Left ventricle myocardium inferior (tissue), 1 donor: ENCODE results near the gene TMEFF1. TPM values are rescaled to one million over a fixed set of nuclear protein-coding genes. Genes with fewer than 3 reads are reported as not detected.

ENCODE experiments used
- DNase-seq: peaks from one replicate; pipeline ENCODE4 v3.0.0-alpha.2; 2020
- H3K27ac ChIP-seq: fragments of 200-600 bp; replicated peaks from 2 replicates; pipeline ENCODE4 v1.8.0; 2021
- H3K27me3 ChIP-seq: fragments of 200-600 bp; 2 replicates; pipeline ENCODE4 v1.8.0; 2021; ENCODE audit warnings: low read depth
- H3K36me3 ChIP-seq: fragments of 200-600 bp; 2 replicates; pipeline ENCODE4 v1.8.0; 2021
- H3K4me1 ChIP-seq: fragments of 200-600 bp; 2 replicates; pipeline ENCODE4 v1.8.0; 2021
- H3K4me3 ChIP-seq: fragments of 200-600 bp; 2 replicates; pipeline ENCODE4 v1.8.0; 2021; ENCODE audit warnings: mild to moderate bottlenecking, moderate library complexity
- H3K9me3 ChIP-seq: fragments of 200-600 bp; replicated peaks from 2 replicates; pipeline ENCODE4 v1.8.0; 2021
- intact Hi-C: fragments of 100-400 bp; cut with micrococcal nuclease; formaldehyde crosslinking; loops from one replicate; pipeline ENCODE4 v1.11.0; 2022
- total RNA-seq: library from RNA; stranded (reverse); fragmentation: NEBNext Ultra II Directional; extraction: Animal tissue kit (Norgen Biotek cat#: 25700); gene quantifications from one replicate; pipeline ENCODE4 v1.2.1, GENCODE V29; 2021
- TF ChIP-seq, protein P1 (sequence below): fragments of 200-600 bp; IDR thresholded peaks from 2 replicates; pipeline ENCODE4 v1.8.0; 2021; ENCODE audit warnings: antibody characterized with exemption, mild to moderate bottlenecking, borderline replicate concordance
- donor health status: DM: no; HTN: yes; CAD: no; lungs with severe emphysema.

Gene TMEFF1
- total RNA-seq, 1 donor from 2014 or later, result not detected

DNA sequence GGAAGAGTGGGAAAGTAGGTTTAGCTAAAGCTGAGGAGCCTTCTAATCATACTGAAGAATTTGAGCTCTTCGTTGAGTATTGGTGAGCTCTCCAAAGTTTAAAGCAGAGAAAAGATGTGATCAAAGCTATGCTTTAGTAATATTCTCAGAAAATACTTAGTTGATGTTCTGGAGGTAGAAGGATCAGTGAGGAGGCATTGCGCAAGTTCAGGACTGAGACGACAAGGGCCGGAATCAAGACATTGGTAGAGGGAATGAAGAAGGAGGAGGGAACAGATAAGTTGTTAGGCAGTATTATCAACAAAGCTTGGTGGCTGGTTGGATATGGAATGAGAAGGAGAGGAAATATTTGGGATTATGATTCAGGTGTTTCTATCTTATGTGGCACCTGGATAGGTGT is 112.0 kb downstream of the TMEFF1 start:
- Histone ChIP-seq H3K36me3 (peaks cover 8% of the 10 kb centered on the region), H3K4me3 (no peak overlapping the region), H3K27me3 (no peaks in the 10 kb centered on the region), H3K4me1 (peaks cover 36% of the 10 kb centered on the region), H3K27ac (no peak overlapping the region), H3K9me3 (no peaks in the 10 kb centered on the region)
- no peak for DNase-seq
- intact Hi-C loops, result no loop called here
- TF ChIP-seq, protein P1, sequence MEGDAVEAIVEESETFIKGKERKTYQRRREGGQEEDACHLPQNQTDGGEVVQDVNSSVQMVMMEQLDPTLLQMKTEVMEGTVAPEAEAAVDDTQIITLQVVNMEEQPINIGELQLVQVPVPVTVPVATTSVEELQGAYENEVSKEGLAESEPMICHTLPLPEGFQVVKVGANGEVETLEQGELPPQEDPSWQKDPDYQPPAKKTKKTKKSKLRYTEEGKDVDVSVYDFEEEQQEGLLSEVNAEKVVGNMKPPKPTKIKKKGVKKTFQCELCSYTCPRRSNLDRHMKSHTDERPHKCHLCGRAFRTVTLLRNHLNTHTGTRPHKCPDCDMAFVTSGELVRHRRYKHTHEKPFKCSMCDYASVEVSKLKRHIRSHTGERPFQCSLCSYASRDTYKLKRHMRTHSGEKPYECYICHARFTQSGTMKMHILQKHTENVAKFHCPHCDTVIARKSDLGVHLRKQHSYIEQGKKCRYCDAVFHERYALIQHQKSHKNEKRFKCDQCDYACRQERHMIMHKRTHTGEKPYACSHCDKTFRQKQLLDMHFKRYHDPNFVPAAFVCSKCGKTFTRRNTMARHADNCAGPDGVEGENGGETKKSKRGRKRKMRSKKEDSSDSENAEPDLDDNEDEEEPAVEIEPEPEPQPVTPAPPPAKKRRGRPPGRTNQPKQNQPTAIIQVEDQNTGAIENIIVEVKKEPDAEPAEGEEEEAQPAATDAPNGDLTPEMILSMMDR, result no peak

DNA sequence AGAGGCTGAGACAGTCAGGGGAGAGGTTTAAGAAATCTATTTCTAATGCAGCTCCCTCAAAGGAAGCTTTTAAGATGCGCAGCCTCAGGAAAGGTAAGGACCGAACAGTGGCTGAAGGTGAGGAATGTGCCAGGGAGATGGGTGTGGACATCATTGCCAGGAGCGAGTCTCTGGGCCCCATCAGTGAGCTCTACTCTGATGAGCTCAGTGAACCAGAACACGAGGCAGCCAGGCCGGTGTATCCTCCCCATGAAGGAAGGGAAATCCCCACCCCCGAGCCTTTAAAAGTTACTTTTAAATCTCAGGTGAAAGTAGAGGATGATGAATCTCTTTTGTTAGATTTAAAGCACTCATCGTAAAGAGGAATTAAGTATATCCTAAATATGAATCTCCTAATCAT is 113.1 kb downstream of the TMEFF1 start:
- Histone ChIP-seq H3K27ac (no peak overlapping the region), H3K4me3 (no peak overlapping the region), H3K9me3 (no peaks in the 10 kb centered on the region), H3K36me3 (peaks cover 8% of the 10 kb centered on the region), H3K27me3 (no peaks in the 10 kb centered on the region), H3K4me1 (peaks cover 36% of the 10 kb centered on the region)
- DNase-seq, result no peak
- intact Hi-C loops, result no loop called here
- TF ChIP-seq, protein P1, result no peak

DNA sequence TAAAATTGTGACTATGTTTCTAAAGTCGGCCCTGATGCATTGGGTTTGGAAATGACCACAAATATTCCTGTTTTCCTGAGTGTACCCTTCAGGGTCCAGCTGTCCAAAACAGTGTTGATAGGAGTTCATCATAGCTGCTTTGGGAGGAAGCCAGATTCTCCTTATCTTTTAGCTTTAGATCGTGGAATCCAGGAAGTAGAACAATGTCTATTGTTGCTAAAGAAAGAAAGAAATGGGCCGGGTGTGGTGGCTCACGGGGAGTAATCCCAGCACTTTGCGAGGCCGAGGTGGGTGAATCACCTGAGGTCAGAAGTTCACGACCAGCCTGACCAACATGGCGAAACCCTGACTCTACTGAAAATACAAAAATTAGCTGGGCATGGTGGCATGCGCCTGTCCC is 114.4 kb downstream of the TMEFF1 start:
- intact Hi-C loops, result no loop called here
- H3K36me3 ChIP-seq, result peaks cover 8% of the 10 kb centered on the region
- TF ChIP-seq, protein P1, result no peak
- no peak overlapping the region for H3K4me3 ChIP-seq
- peaks cover 34% of the 10 kb centered on the region for H3K4me1 ChIP-seq
- no peak for DNase-seq
- peak overlapping the region; percentile 9 for H3K27ac ChIP-seq
- H3K9me3 ChIP-seq, result no peaks in the 10 kb centered on the region
- no peaks in the 10 kb centered on the region for H3K27me3 ChIP-seq

DNA sequence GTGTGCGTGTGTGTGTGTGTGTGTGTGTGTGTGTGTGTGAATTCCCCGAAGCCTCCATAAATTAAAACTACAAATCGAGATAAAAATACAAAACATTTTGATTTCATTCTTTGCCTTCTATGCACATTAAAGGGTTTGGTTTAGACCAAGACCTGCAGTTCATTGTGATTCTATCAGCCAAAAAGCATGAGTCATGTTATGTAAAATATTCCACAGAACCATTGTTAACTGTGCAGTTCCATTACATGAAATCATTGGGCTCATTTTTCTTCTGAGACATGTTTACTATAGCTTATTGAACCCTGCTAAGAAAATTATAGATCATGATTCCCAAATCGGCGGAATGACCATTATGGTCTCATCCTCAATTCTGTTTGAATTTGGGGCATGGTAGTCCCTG is 116.6 kb downstream of the TMEFF1 start:
- Histone ChIP-seq H3K27me3 (no peaks in the 10 kb centered on the region), H3K9me3 (no peaks in the 10 kb centered on the region), H3K4me1 (peaks cover 14% of the 10 kb centered on the region), H3K36me3 (peaks cover 8% of the 10 kb centered on the region), H3K27ac (no peak overlapping the region), H3K4me3 (no peak overlapping the region)
- TF ChIP-seq, protein P1, result no peak
- intact Hi-C loops, result no loop called here
- DNase-seq, result no peak

DNA sequence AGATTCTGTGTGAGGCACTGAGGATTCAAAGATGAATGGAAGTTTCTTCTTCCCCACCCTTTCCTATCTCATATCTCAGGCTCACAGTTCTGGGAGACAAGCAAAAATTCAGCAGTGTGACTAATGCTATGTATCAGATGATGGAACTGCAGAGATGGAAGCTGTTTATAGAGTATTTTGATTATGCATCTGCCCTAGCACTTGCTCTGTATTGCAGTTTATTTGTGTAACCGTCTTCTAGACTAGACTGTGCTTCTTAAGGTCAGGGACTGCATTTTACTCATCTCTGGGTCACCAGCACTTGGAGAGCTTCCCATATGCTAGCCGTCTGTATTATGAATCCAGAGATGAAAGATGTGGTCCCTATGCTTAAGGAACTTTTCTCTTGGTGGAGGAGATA is 117.5 kb downstream of the TMEFF1 start:
- H3K4me3 ChIP-seq, result no peak overlapping the region
- no peak for DNase-seq
- H3K4me1 ChIP-seq, result peaks cover 16% of the 10 kb centered on the region
- intact Hi-C loops, result no loop called here
- H3K9me3 ChIP-seq, result no peaks in the 10 kb centered on the region
- TF ChIP-seq, protein P1, result no peak
- H3K27ac ChIP-seq, result no peak overlapping the region
- H3K36me3 ChIP-seq, result peaks cover 8% of the 10 kb centered on the region
- no peaks in the 10 kb centered on the region for H3K27me3 ChIP-seq

DNA sequence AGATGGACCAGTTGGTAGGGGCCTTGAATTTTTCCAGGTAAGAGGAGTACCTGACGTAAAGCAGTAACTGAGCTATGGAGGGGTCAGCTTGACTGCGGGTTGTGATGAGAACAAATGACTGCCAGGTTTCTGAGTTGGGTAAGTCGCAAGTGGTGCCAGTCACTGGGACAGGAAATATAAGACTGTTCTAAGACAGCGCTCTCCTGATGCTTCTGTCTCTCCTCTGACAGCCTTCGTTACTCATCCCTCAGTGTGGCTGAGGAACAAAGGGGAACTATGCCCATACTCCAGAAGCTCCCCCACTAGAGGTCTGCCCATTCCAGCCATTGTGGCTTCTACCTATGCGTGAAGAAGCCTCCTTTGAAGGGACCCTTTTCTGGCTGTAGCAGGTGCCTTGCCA is 118.2 kb downstream of the TMEFF1 start:
- H3K9me3 ChIP-seq, result no peaks in the 10 kb centered on the region
- H3K27me3 ChIP-seq, result no peaks in the 10 kb centered on the region
- H3K36me3 ChIP-seq, result peaks cover 2% of the 10 kb centered on the region
- intact Hi-C loops, result no loop called here
- H3K4me3 ChIP-seq, result no peak overlapping the region
- DNase-seq, result no peak
- TF ChIP-seq, protein P1, result no peak
- H3K4me1 ChIP-seq, result peaks cover 16% of the 10 kb centered on the region
- H3K27ac ChIP-seq, result no peak overlapping the region
